Measurements from ENCODE around the gene UNC93A.

UNC93A gene

DNA sequence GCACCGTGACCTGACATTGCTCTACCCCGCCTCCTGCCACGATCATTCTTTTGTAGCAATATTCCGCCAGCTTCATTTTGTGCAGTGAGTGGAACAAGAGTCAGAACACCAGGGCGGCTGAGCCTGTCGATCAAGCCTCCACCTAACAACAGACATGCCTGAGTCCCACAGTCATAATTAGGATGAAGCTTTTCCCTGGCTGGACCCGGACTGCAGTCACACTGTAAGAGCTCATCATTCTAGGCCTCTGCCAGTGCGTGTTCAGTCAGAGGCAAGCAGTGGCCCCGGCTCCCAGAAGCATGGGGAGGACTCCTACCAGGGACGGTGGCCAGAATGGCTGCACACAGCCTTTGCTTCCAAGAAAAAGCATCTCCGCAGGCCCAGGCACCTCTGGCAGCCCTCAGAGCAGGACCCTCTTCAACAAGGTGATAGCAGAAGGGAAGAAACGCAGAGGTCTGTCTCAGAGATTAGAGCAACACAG, 23.2 kb upstream of the UNC93A start:
- CTCF ChIA-PET = no interaction called here
- TF ChIP-seq ARNT (IDR thresholded peaks at IDR 0.05) = no peak
- no peak for TF ChIP-seq FOXA1 (IDR thresholded peaks at IDR 0.05)
- TF ChIP-seq L3MBTL2 (conservative IDR thresholded peaks at IDR 0.05) = no peak
- no peak for TF ChIP-seq FOXM1 (IDR thresholded peaks at IDR 0.05; ENCODE audit: borderline replicate concordance)
- TF ChIP-seq FOXK2 (IDR thresholded peaks at IDR 0.05) = no peak
- no peak for TF ChIP-seq LEF1 (IDR thresholded peaks at IDR 0.05; ENCODE audit: borderline replicate concordance)
- TF ChIP-seq, protein P1, sequence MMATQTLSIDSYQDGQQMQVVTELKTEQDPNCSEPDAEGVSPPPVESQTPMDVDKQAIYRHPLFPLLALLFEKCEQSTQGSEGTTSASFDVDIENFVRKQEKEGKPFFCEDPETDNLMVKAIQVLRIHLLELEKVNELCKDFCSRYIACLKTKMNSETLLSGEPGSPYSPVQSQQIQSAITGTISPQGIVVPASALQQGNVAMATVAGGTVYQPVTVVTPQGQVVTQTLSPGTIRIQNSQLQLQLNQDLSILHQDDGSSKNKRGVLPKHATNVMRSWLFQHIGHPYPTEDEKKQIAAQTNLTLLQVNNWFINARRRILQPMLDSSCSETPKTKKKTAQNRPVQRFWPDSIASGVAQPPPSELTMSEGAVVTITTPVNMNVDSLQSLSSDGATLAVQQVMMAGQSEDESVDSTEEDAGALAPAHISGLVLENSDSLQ (IDR thresholded peaks at IDR 0.05) = no peak
- no peak for TF ChIP-seq CTBP1 (IDR thresholded peaks at IDR 0.05; ENCODE audit: borderline replicate concordance)
- no peak for TF ChIP-seq HDGF (IDR thresholded peaks at IDR 0.05; ENCODE audit: borderline replicate concordance)
- no peak for TF ChIP-seq SUZ12 (IDR thresholded peaks at IDR 0.05)
- DNase-seq (ENCODE audit: extremely low spot score) = no peak
- POLR2A ChIA-PET = no interaction called here

DNA sequence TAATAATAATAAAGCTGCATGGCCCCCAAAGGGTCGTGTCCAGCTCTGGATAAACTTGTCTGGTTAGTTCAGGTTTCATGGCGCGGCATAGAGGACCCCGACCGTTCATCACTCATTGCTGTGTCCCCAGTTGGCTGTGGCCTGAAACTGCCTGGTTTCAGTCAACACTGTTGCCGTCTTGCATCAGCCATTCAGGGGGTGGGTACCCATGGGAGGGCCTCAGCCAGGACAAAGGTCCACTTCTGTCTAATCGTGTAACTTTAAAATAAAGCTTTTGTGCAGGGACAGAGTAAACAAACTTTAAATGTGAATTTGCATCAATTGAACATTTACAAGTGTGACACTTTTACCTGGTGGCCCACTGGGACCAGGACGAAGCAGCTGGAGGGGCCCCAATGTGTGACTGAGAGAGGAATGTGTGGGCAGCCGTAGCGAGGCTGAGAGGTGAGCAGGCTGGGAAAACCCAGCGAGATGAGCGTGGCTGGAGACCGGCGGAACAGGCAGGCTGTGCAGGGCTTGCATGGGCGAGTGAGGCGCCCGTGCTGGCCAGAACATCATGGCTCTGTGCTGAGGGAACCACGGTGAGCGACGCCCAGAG, 22.3 kb upstream of the UNC93A start:
- CTCF ChIA-PET = no interaction called here
- DNase-seq (ENCODE audit: extremely low spot score) = no peak
- POLR2A ChIA-PET = no interaction called here
- TF ChIP-seq ELF4 (IDR thresholded peaks at IDR 0.05) (no peak), TARDBP (IDR thresholded peaks at IDR 0.05) (no peak), HDGF (IDR thresholded peaks at IDR 0.05; ENCODE audit: borderline replicate concordance) (no peak), LEF1 (IDR thresholded peaks at IDR 0.05; ENCODE audit: borderline replicate concordance) (no peak), FOXA1 (IDR thresholded peaks at IDR 0.05) (no peak), L3MBTL2 (conservative IDR thresholded peaks at IDR 0.05) (no peak), SUZ12 (IDR thresholded peaks at IDR 0.05) (no peak), FOXK2 (IDR thresholded peaks at IDR 0.05) (no peak), SP1 (IDR thresholded peaks at IDR 0.05) (no peak), NFRKB (IDR thresholded peaks at IDR 0.05) (no peak), ARNT (IDR thresholded peaks at IDR 0.05) (no peak), ZNF384 (IDR thresholded peaks at IDR 0.05) (no peak), BHLHE40 (IDR thresholded peaks at IDR 0.05; ENCODE audit: borderline replicate concordance) (no peak), FOXM1 (IDR thresholded peaks at IDR 0.05; ENCODE audit: borderline replicate concordance) (no peak), CTBP1 (IDR thresholded peaks at IDR 0.05; ENCODE audit: borderline replicate concordance) (no peak)
- TF ChIP-seq, protein P1 (IDR thresholded peaks at IDR 0.05) = no peak

DNA sequence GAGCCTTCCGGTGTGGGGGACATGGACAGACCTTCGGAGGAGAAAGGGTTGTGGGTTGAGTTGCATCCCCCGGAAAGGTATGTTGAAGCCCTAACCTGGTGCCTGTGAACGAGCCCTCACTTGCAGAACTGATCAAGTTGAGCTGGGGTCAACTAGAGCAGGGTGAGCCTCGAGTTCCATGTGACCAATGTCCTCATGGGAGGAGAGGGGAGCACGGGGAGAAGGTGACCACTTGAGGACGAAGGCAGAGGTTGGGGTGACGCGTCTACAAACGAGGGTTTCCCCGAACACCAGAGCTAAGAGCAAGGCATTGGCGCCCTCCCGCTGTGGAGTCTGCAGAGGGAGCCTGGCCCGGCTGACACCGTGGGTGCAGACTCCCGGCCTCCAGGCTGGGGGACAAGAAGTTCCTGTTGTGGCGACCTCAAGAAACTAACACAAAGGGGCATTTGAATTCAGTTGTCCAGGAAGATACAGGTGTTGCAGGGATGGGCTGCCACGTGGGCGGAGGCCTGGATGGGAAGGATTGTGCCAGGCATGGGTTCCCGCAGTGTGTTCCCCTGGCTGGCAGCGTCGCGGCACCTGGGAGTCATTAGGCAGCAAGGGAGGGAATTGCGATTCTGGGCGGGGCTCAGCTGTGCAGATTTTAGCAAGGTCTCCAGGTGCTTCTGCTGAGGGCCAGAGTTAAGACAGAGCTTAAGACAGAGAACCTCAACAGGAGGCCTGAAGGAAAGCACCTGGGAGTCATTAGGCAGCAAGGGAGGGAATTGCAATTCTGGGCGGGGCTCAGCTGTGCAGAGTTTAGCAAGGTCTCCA, 20.4 kb upstream of the UNC93A start:
- no peak for TF ChIP-seq HDGF (IDR thresholded peaks at IDR 0.05; ENCODE audit: borderline replicate concordance)
- no peak for TF ChIP-seq CTBP1 (IDR thresholded peaks at IDR 0.05; ENCODE audit: borderline replicate concordance)
- TF ChIP-seq ZNF384 (IDR thresholded peaks at IDR 0.05) = no peak
- TF ChIP-seq SUZ12 (IDR thresholded peaks at IDR 0.05) = no peak
- no peak for TF ChIP-seq FOXA1 (IDR thresholded peaks at IDR 0.05)
- TF ChIP-seq BHLHE40 (IDR thresholded peaks at IDR 0.05; ENCODE audit: borderline replicate concordance) = no peak
- no peak for TF ChIP-seq ELF4 (IDR thresholded peaks at IDR 0.05)
- no peak for TF ChIP-seq NFRKB (IDR thresholded peaks at IDR 0.05)
- TF ChIP-seq L3MBTL2 (conservative IDR thresholded peaks at IDR 0.05) = no peak
- TF ChIP-seq TARDBP (IDR thresholded peaks at IDR 0.05) = no peak
- TF ChIP-seq, protein P1 (IDR thresholded peaks at IDR 0.05) = no peak
- DNase-seq (ENCODE audit: extremely low spot score) = no peak
- CTCF ChIA-PET = no interaction called here
- POLR2A ChIA-PET = interaction anchor here (0.6 kb wide), 1 partner anchor 564 kb away, joined by 3 read pairs; no protein-coding TSS in a partner anchor

DNA sequence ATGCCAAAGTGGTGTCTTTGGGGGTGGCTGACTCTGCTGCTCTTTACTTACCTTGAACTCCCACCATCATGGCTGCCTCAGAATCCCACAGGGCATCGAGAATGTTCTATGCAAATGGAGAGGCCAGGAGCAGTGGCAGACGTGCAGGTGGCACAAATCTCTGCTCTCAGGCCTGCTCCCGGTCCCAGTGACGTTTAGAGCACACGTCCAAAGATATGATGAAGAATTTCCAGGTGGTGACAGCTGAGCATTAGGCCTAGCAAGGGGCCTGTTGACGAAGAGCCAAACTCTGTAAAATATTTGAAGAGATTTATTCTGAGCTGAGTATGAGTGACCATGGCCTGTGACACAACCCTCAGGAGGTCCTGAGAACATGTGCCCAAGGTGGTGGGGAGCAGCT, 19.0 kb upstream of the UNC93A start:
- ChIA-PET POLR2A (no interaction called here), CTCF (interaction anchor here (1.0 kb wide), 1 partner anchor 12 kb away, joined by 3 read pairs; no protein-coding TSS in a partner anchor)
- TF ChIP-seq ARNT (IDR thresholded peaks at IDR 0.05) = no peak
- TF ChIP-seq ELF4 (IDR thresholded peaks at IDR 0.05) = no peak
- no peak for TF ChIP-seq LEF1 (IDR thresholded peaks at IDR 0.05; ENCODE audit: borderline replicate concordance)
- TF ChIP-seq BHLHE40 (IDR thresholded peaks at IDR 0.05; ENCODE audit: borderline replicate concordance) = no peak
- TF ChIP-seq, protein P1 (IDR thresholded peaks at IDR 0.05) = no peak
- TF ChIP-seq ZNF384 (IDR thresholded peaks at IDR 0.05) = no peak
- no peak for TF ChIP-seq SP1 (IDR thresholded peaks at IDR 0.05)
- TF ChIP-seq L3MBTL2 (conservative IDR thresholded peaks at IDR 0.05) = no peak
- no peak for TF ChIP-seq TARDBP (IDR thresholded peaks at IDR 0.05)
- TF ChIP-seq FOXM1 (IDR thresholded peaks at IDR 0.05; ENCODE audit: borderline replicate concordance) = no peak
- no peak for TF ChIP-seq FOXA1 (IDR thresholded peaks at IDR 0.05)
- TF ChIP-seq SUZ12 (IDR thresholded peaks at IDR 0.05) = no peak
- TF ChIP-seq FOXK2 (IDR thresholded peaks at IDR 0.05) = no peak
- TF ChIP-seq CTBP1 (IDR thresholded peaks at IDR 0.05; ENCODE audit: borderline replicate concordance) = no peak
- no peak for TF ChIP-seq NFRKB (IDR thresholded peaks at IDR 0.05)
- TF ChIP-seq HDGF (IDR thresholded peaks at IDR 0.05; ENCODE audit: borderline replicate concordance) = no peak

More for the DNA sequence above, 19.0 kb upstream of the UNC93A start:
- no peak for DNase-seq (ENCODE audit: extremely low spot score)

Measured in HEK293T (cell line).